ENCODE data around the gene MAP3K8.

MAP3K8 gene

GRCh38 chr10:30500963-30501504 is 67.0 kb downstream of the MAP3K8 start:
- no peaks in the 10 kb centered on the region for H3K27me3 ChIP-seq (ENCODE audit: control insufficient read depth, insufficient read depth, low read length)
- no peaks in the 10 kb centered on the region for H3K9me3 ChIP-seq (ENCODE audit: control insufficient read depth, low read length)
- H3K4me3 ChIP-seq (ENCODE audit: low read length), result no peak overlapping the region
- no peak overlapping the region for H3K9ac ChIP-seq (ENCODE audit: low read length)
- H3K4me1 ChIP-seq (ENCODE audit: control insufficient read depth, insufficient read depth, low read length), result no peaks in the 10 kb centered on the region
- H3K36me3 ChIP-seq (ENCODE audit: control insufficient read depth, insufficient read depth, low read length), result no peaks in the 10 kb centered on the region

- Histone ChIP-seq H3K9ac (ENCODE audit: low read length) (no peak overlapping the region), H3K4me3 (ENCODE audit: low read length) (no peak overlapping the region), H3K27me3 (ENCODE audit: control insufficient read depth, insufficient read depth, low read length) (no peaks in the 10 kb centered on the region), H3K9me3 (ENCODE audit: control insufficient read depth, low read length) (no peaks in the 10 kb centered on the region), H3K36me3 (ENCODE audit: control insufficient read depth, insufficient read depth, low read length) (no peaks in the 10 kb centered on the region), H3K4me1 (ENCODE audit: control insufficient read depth, insufficient read depth, low read length) (no peaks in the 10 kb centered on the region)
These were observed 68.5 kb downstream of the MAP3K8 start for GRCh38 chr10:30502266-30503060.

- Histone ChIP-seq H3K4me3 (ENCODE audit: low read length) (no peak overlapping the region), H3K27me3 (ENCODE audit: control insufficient read depth, insufficient read depth, low read length) (no peaks in the 10 kb centered on the region), H3K9me3 (ENCODE audit: control insufficient read depth, low read length) (no peaks in the 10 kb centered on the region), H3K4me1 (ENCODE audit: control insufficient read depth, insufficient read depth, low read length) (no peaks in the 10 kb centered on the region), H3K36me3 (ENCODE audit: control insufficient read depth, insufficient read depth, low read length) (no peaks in the 10 kb centered on the region), H3K9ac (ENCODE audit: low read length) (no peak overlapping the region)
These were observed 69.8 kb downstream of the MAP3K8 start for GRCh38 chr10:30503700-30504266.

GRCh38 chr10:30505543-30506298 is 71.7 kb downstream of the MAP3K8 start:
- H3K9ac ChIP-seq (ENCODE audit: low read length), result no peak overlapping the region
- H3K27me3 ChIP-seq (ENCODE audit: control insufficient read depth, insufficient read depth, low read length), result no peaks in the 10 kb centered on the region
- H3K4me3 ChIP-seq (ENCODE audit: low read length), result no peak overlapping the region
- no peaks in the 10 kb centered on the region for H3K36me3 ChIP-seq (ENCODE audit: control insufficient read depth, insufficient read depth, low read length)
- H3K4me1 ChIP-seq (ENCODE audit: control insufficient read depth, insufficient read depth, low read length), result no peaks in the 10 kb centered on the region
- H3K9me3 ChIP-seq (ENCODE audit: control insufficient read depth, low read length), result no peaks in the 10 kb centered on the region

GRCh38 chr10:30509508-30509907 is 75.5 kb downstream of the MAP3K8 start:
- Histone ChIP-seq H3K9me3 (ENCODE audit: control insufficient read depth, low read length) (no peaks in the 10 kb centered on the region), H3K9ac (ENCODE audit: low read length) (no peak overlapping the region), H3K4me3 (ENCODE audit: low read length) (no peak overlapping the region)

GRCh38 chr10:30510184-30510931 is 76.4 kb downstream of the MAP3K8 start:
- no peaks in the 10 kb centered on the region for H3K27me3 ChIP-seq (ENCODE audit: control insufficient read depth, insufficient read depth, low read length)
- no peak overlapping the region for H3K9ac ChIP-seq (ENCODE audit: low read length)
- no peak overlapping the region for H3K4me3 ChIP-seq (ENCODE audit: low read length)
- no peaks in the 10 kb centered on the region for H3K9me3 ChIP-seq (ENCODE audit: control insufficient read depth, low read length)
- no peaks in the 10 kb centered on the region for H3K36me3 ChIP-seq (ENCODE audit: control insufficient read depth, insufficient read depth, low read length)
- H3K4me1 ChIP-seq (ENCODE audit: control insufficient read depth, insufficient read depth, low read length), result no peaks in the 10 kb centered on the region

More at GRCh38 chr10:30509508-30509907, 75.5 kb downstream of the MAP3K8 start:
- Histone ChIP-seq H3K4me1 (ENCODE audit: control insufficient read depth, insufficient read depth, low read length) (no peaks in the 10 kb centered on the region), H3K36me3 (ENCODE audit: control insufficient read depth, insufficient read depth, low read length) (no peaks in the 10 kb centered on the region), H3K27me3 (ENCODE audit: control insufficient read depth, insufficient read depth, low read length) (no peaks in the 10 kb centered on the region)

GRCh38 chr10:30510932-30511700 is 77.1 kb downstream of the MAP3K8 start:
- H3K4me1 ChIP-seq (ENCODE audit: control insufficient read depth, insufficient read depth, low read length), result no peaks in the 10 kb centered on the region
- H3K9me3 ChIP-seq (ENCODE audit: control insufficient read depth, low read length), result no peaks in the 10 kb centered on the region
- no peaks in the 10 kb centered on the region for H3K36me3 ChIP-seq (ENCODE audit: control insufficient read depth, insufficient read depth, low read length)
- no peak overlapping the region for H3K9ac ChIP-seq (ENCODE audit: low read length)
- no peak overlapping the region for H3K4me3 ChIP-seq (ENCODE audit: low read length)
- H3K27me3 ChIP-seq (ENCODE audit: control insufficient read depth, insufficient read depth, low read length), result no peaks in the 10 kb centered on the region
